RWPE2 (cell line): Measurements from ENCODE around the gene RNH1.
A peak's percentile ranks its signal among the peaks of the same experiment; 100 is the strongest.

Source experiments
- ATAC-seq: fragments of 200-7000 bp; cut with Tn5 transposase; 3 replicates; pipeline ENCODE4 v1.9.1; 2021; ENCODE audit warnings: low read depth
- DNase-seq: peaks from one replicate; pipeline ENCODE4 v3.0.0-alpha.2; 2020; ENCODE audit warnings: low spot score
- H3K27ac ChIP-seq: fragments of 450-650 bp; 2 replicates; pipeline ENCODE4 v1.5.1; 2017; ENCODE audit warnings: mild to moderate bottlenecking; ENCODE audit not compliant: poor library complexity, severe bottlenecking
- H3K27me3 ChIP-seq: fragments of 250-450 bp; sonication (Bioruptor Pico); 2 replicates; pipeline ENCODE4 v1.5.1; 2021; ENCODE audit warnings: mild to moderate bottlenecking, moderate library complexity; ENCODE audit not compliant: insufficient read depth, poor library complexity, severe bottlenecking
- H3K36me3 ChIP-seq: fragments of 250-450 bp; sonication (Bioruptor Pico); 2 replicates; pipeline ENCODE4 v1.5.1; 2020; ENCODE audit warnings: low read depth, mild to moderate bottlenecking, moderate library complexity
- H3K4me1 ChIP-seq: fragments of 250-450 bp; sonication (Bioruptor Pico); 2 replicates; pipeline ENCODE4 v1.5.1; 2021; ENCODE audit warnings: mild to moderate bottlenecking, moderate library complexity; ENCODE audit not compliant: insufficient read depth, poor library complexity, severe bottlenecking
- H3K4me3 ChIP-seq: fragments of 250-450 bp; sonication (Bioruptor Pico); 2 replicates; pipeline ENCODE4 v1.5.1; 2021; ENCODE audit warnings: mild to moderate bottlenecking, moderate library complexity; ENCODE audit not compliant: severe bottlenecking
- H3K9me3 ChIP-seq: fragments of 250-450 bp; sonication (Bioruptor Pico); 2 replicates; pipeline ENCODE4 v1.5.1; 2021; ENCODE audit warnings: mild to moderate bottlenecking, moderate library complexity; ENCODE audit not compliant: severe bottlenecking
- CTCF ChIP-seq: fragments of 450-650 bp; IDR thresholded peaks from one replicate; pipeline ENCODE4 v1.5.1; 2017; ENCODE audit warnings: mild to moderate bottlenecking, moderate library complexity; ENCODE audit not compliant: poor library complexity, severe bottlenecking

Gene RNH1

GRCh38 chr11:537622-538430 lies 30.8 kb upstream of the RNH1 start:
- DNase-seq = no peak
- no peak for ATAC-seq
- Histone ChIP-seq H3K4me1 (no peaks in the 10 kb centered on the region), H3K27ac (peak overlapping the region; percentile 91), H3K27me3 (no peaks in the 10 kb centered on the region), H3K36me3 (peaks cover 16% of the 10 kb centered on the region), H3K9me3 (no peaks in the 10 kb centered on the region), H3K4me3 (peak overlapping the region; percentile 4)
- no peak for TF ChIP-seq CTCF

GRCh38 chr11:536841-537621 lies 30.0 kb upstream of the RNH1 start, which contains the start of gene LRRC56:
Gene LRRC56, plus strand, starts transcription at chr11:537527. Its CDS starts 3,158 bp downstream, at chr11:540685.
- H3K27ac ChIP-seq = peak within 1 kb of the TSS; percentile 91
- H3K4me3 ChIP-seq = peak within 1 kb of the TSS; percentile 4
- ATAC-seq (peak; percentile 50), DNase-seq (peak; percentile 81)
- H3K9me3 ChIP-seq = no peaks in the 10 kb centered on the region
- H3K4me1 ChIP-seq = no peaks in the 10 kb centered on the region
- H3K27me3 ChIP-seq = no peaks in the 10 kb centered on the region
- no peak for TF ChIP-seq CTCF
- peaks cover 24% of the 10 kb centered on the region for H3K36me3 ChIP-seq

DNA sequence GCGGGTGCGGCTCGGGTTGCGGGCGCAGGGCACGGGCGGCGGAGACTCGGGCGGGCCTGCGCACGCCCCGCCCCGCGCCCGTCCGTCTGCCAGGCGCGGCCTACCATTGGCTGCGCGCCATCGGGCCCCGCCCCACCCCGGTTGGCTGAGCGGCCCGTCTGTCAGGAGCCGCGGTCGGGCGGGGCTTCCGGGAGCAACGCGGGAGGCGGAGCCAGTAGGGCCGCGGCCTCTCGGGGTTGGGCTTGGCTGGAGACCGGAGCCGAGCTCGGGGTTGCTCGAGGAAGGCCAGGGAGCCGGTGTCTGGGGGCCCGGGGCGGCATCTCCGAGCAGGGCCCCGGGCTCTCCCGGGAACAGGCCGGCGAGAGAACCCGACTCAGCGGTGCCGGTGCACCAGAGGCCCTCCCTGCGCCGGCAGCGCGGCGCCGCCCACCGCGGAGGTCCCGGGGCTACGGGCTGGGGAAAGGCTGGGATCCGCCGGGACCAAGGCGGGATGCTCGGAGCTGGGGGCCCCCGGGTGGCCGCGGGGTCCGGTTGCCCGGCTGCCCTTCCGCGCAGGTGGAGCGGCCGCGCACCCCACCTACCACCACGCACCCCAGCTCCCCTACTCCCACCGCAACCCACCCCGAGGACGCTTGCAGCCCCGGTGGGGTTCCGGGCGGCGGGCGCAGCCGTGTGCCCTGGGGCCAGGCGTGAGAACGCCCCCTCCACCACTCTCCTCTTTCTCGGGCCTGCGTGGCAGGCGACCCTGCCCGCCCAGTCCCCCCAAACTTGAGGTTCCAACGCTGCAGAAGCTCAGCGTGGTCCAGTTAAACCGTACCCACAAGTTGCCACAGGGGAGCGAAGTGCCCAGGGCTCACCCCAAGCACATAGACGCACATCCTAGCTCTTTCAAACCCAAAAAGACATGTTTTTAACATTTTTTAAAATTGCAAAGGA lies 28.7 kb upstream of the RNH1 start, which contains the start of gene HRAS:
Gene HRAS (minus strand): TSS at position 58 of the 936 bp plus-strand sequence.
- Histone ChIP-seq H3K4me3 (peak within 1 kb of the TSS; percentile 88), H3K9me3 (no peaks in the 10 kb centered on the region), H3K4me1 (no peaks in the 10 kb centered on the region), H3K36me3 (peaks cover 28% of the 10 kb centered on the region), H3K27me3 (no peaks in the 10 kb centered on the region), H3K27ac (peak within 1 kb of the TSS; percentile 91)
- ATAC-seq (peak; percentile 79), DNase-seq (peak; percentile 94)
- TF ChIP-seq CTCF = no peak

- no peak for TF ChIP-seq CTCF
- no peaks in the 10 kb centered on the region for H3K4me1 ChIP-seq
- ATAC-seq = no peak
These were observed 28.1 kb upstream of the RNH1 start for GRCh38 chr11:535210-535518.

More at GRCh38 chr11:535210-535518, 28.1 kb upstream of the RNH1 start:
- Histone ChIP-seq H3K27ac (peak overlapping the region; percentile 91), H3K9me3 (no peaks in the 10 kb centered on the region), H3K27me3 (no peaks in the 10 kb centered on the region), H3K4me3 (peak overlapping the region; percentile 88), H3K36me3 (peaks cover 28% of the 10 kb centered on the region)
- DNase-seq = no peak
